ENCODE results near the gene TFF1.

The TFF1 gene

DNA sequence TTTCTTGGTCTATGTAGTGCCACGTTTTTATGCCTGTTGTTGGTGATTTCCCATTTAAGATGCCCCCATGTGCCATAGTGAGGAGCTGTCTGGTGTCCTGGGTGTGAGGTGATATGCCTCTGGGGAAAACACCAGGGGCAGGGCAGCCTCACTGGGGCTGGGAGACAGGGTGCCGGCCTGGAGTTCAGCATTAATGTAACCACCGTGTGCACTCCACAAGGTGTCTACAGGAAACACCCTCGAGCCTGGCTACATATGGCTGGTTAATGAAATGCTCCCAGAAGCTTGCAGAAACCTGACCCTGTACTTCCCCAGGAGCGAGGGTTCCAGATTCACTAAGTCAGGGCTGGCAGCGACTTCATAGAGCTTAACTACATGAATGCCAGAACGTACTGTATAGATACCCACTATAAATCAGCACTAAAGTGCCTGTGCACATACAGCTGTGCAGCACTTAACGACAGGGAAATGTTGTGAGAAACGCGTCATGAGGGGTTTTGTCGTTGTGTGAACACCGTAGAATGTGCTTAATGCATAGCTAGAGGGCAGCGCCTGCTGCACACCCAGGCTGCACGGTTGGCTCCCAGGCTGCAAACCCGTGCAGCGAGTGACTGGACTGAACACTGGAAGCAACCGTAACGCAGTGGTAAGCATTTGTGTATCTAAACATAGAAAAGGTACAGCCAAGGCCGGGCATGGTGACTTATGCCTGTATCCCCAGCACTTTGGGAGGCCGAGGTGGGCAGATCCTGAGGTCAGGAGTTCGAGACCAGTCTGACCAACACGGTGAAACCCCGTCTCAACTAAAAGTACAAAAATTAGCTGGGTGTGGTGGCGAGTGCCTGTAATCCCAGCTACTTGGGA is 25.9 kb downstream of the TFF1 start:
- DNase-seq = no peak

DNA sequence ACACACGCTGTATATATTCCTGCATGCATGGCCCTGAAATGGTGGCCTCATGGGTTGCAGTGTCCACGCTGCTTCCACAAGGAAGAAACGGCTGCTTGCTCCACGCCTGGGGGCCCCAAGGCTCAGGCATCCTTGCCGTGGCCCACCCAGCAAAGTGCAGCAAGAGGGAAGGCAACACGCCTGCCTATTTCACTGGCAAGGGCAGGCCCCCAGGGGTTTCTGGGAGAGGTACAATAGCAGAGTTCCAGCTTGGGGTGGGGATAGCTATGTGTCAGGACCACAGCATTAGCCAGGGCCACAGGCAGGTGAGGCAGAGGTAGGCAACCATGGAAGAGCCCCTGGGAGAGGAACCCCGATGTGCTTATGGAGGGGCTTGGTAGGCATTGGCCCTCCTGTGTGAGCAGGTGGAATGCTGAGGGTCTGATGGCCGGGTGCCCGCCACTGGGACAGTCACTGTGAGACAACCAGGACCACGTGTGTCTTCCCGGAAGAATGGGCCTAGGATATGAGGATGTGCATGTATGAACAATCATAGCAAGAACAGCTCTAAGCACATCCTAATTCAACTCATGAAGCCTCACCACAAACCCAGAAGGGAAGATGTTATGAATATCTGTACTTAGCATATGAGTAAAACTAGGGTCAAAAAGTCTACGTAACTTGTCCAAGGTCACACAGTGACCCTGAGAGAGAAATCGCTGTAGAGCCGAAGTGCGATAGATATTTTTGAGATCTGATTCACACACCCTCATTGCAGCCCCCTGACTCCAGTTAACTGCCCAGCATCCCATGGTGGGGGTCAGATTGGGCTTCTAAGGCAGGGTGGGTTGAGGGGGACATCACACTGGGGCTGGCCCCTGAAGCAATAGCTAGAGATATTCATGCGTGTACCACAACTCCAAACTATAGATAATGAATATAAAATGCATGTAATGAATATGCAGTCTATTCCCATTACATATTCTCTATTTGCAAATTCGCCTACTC is 27.3 kb downstream of the TFF1 start:
- no peak for DNase-seq

- DNase-seq = peak; percentile 91 to 97 (median 91)
Measured at GRCh38 chr21:42337830-42338728, 28.3 kb downstream of the TFF1 start.

- no peak for DNase-seq
Measured at GRCh38 chr21:42337276-42337675, 29.1 kb downstream of the TFF1 start.

- no peak for DNase-seq
Measured at GRCh38 chr21:42336054-42336453, 30.3 kb downstream of the TFF1 start.

DNA sequence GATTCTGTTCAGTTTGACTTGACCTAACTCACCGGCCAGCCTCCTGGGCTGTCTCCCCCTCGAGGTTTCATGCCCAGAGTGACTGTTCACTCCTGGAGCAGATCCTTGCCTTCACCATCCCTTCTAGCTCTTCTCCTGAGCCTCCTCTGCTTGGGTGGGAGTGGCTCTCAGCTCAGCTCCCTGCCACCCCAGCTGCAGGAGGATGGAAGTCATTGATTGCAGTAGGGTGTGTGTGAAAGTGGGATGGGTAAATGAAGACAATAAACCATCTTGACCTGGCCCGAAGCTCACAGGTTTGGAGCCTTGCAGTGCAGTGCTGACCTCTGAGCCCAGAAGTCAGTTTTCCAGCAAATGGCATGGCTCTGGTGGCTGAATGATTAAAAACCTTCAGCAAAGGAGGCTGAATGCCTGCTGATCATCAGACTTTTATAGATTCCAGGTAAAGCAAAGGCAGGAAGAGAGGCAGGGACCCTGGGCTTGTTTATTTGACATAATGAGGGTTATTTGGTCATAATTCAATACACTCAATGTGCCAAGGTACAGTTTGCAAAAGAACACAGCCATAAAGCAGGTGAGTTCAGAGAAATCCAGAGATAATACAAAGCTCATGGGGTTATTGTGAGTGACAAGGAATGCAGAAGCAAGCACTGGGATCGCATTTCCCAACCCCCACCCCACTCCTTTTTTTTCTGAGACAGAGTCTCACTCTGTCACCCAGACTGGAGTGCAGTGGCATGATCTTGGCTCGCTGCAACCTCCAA is 33.6 kb downstream of the TFF1 start:
- no peak for DNase-seq

GRCh38 chr21:42331660-42332059 is 34.7 kb downstream of the TFF1 start:
- DNase-seq = no peak

DNA sequence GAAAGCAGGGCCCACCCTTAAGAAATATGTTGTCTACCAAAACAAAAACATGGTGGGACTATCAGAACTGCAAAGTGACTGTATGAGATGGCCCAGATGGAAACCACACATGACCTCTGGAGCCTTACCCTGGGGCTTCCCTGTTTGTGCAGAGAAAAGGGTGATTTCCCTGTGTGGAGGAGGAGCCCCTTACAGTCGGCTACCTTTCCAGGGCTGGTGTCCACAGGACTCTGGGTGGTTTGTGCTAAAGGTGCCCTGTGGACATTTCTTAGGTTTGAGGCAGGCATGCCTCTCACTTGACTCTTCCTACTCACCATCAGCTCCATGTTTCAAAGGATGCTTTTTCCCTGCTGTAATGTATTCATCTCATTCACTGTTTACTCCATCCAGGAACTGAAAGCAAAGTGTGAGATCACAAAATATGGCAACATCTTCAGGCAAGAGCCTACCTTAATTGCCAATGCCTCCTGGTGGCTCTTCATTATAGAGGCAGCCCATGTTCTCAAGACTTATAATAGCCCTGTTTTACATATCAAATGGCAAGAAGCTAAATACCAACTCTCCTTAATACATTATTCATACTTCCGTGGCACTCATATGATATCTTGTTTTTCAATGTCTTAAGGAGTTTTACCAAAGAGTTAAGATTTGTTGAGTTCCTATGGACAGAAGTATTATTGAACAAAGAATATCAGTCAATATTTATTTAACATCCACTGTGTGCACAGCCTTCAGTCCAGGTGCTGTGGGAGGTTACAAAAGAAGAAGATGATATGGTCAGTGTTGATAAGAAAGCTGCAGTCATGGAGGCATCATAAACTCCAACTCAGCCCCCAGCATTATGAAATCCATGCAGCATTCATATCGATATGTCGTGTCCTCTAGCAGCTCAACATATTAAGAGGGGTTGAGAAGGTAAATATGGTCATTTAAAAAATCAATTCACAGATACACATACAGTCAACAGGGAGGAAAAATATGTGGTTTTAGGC is 35.7 kb downstream of the TFF1 start:
- DNase-seq = no peak

DNA sequence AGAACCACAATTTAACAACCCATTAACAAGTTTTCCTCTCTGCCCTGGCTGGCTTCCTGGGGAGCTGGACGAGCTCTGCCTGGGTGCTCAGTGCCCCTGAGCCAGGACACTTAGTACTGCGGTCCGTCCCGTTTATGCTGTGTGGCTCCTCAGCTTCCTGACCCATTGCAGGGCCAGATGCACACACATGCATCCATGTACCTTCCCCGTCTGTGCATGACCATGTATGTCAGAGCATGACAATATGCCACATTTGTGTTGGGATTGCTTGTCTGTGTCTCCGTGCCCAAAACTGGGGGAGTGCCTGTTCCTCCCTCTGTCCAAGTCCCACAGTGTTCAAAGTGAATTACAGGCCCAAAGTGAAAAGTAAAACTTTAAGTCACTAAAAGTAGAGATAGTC is 41.4 kb downstream of the TFF1 start:
- DNase-seq = no peak

GRCh38 chr21:42321845-42322244 is 44.5 kb downstream of the TFF1 start:
- DNase-seq = no peak

DNA sequence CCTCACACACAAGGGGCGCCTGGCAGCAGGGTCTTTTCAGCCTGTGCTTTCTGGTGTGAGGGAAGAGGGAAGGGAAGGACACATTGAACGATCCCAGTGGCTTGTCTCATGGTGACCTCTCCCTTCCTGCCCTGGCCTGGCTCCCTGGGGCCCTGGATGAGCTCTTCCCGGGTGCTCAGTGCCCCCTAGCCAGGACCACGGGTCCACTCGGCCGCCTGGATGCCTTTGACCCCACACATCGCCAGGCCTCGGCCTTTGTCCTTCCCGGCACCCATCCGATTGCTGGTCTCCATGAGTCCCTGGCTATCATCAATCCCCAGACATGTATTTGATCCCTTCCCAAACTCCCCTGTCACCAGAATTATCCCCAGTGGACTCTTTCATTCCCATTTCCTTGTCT is 45.1 kb downstream of the TFF1 start:
- DNase-seq = no peak

DNA sequence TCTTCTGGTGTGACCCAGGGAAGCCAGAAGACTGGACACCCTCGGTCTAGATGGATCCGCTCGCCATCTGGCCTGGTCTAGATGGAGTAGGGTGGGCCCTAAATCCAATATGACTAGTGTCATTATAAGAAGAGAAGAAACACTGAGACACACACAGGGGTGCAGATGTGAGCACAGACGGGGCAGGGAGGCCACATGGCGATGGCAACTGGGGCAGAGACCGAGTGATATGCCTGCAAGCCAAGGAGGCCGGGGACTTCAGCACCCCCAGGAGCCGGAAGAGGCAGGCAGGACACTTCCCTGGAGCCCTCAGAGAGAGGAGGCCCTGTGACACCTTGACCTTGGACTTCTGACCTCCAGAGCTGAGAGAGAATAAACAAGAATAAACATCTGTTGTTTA is 45.5 kb downstream of the TFF1 start:
- DNase-seq = no peak

GRCh38 chr21:42319851-42320572 is 46.3 kb downstream of the TFF1 start:
- no peak for DNase-seq

GRCh38 chr21:42319376-42319775 is 47.0 kb downstream of the TFF1 start:
- no peak for DNase-seq

DNA sequence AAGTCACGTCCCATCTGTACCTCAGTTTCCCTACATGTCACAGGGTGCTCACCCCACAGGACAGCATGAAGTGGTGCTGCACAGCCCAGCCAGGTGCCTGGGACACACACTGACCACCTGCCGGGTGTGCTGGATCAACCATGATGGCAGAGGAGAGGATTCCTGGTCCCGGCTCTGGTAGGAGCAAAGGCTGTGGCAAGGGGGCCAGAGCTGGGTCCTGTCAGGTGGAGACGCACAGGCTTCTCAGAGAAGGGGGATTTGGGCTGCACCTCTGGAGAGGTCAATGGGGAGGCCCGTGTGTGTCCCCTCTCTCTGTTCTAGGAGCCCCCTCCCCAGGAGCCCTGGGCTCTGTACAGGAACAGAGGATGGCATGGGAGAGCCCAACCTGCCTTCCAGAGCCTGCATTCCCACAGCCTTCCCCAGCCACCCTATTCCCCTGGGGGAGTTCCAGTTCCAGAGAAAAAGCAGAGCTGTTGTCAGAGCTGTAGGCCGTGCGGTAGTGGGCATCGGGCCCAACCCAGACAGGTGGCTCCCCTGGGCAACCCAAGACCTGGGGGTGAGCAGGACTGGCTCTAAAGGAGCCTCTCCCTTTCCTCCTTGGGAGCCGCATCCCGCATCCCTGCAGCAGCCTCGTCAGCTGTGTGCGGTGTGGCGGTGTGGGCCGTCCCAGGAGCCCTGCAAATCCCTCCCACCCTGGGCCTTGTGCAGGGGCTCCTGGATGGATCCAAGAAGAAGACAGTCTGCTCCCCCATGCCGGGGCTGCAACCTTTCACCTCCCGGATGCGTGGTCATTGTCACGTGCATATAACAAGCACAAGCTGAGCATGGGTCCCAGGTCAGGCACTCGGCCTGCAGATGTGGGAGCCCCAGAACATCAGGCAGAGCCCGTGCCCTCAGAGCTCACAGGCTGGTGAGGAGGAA is 48.2 kb downstream of the TFF1 start:
- DNase-seq = peak in 2 of 3 experiments; percentile 26 to 46

DNA sequence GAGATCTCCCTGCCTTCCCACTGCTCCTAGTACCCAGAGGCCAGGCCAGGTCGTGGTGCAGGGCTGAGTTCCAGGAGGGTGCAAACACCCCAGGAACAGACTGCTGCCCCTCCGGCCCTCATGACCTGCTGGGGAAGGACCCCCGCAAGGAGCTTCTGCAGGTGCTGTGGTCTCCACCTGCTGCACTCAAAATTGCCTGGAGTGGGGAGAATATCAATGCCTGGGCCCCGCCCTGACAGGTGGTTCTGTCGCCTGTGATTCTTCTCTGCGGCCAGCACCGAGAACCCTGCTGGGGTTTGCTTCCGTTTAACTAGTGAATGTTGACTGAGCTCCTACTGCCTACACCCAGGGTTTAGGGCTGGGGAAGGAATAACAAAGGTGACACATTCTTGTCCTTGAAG is 49.0 kb downstream of the TFF1 start:
- peak; percentile 78 to 95 (median 86) for DNase-seq

GRCh38 chr21:42316891-42317290 is 49.4 kb downstream of the TFF1 start:
- DNase-seq = peak in 1 of 3 experiments; percentile 57

DNA sequence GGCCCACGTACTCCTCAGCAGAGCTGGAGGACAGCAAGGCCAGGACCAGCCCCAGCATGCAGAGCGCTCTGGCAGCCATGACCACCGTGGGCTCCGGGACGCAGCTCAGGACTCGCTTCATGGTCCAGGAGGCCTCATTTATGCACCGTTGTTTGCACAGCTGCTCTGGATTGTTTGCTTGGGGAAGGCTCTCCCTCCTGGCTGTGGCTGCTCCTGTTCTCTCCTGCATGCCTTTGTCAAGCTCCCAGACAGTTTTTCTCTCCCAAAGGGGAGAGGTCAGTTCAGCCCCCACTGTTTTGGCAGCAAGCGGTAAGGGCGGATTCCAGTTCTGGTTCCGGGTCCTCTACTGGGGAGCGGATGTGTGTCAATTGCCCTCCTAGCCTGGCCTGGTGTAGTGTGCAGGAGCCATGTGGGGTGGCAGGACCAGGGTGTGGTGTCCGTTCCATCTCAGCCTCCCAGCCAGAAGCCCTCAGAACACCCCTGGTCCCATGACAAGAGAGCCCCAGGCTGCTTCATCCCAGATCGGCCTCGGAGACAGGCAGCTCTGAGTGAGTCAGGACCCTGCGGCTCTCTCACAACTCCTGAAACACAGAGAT is 50.9 kb downstream of the TFF1 start, which contains the start of gene TFF3:
TSS of gene TFF3 (minus strand) at position 114 of the 596 bp plus-strand sequence. CDS start at position 79, 35 bp downstream.
- peak; percentile 95 to 99 (median 95) for DNase-seq

Data from NCI-H1417 (cell line).